Smooth muscle cell (in vitro differentiated cells): ENCODE data around the gene RNPS1. TPM values are rescaled to one million over a fixed set of nuclear protein-coding genes. Genes with fewer than 3 reads are reported as not detected.

Experiments
- DNase-seq: peaks from one replicate; lab custom pipeline; 2025; ENCODE audit not compliant: unreplicated experiment; lab: John Stamatoyannopoulos, UW
- H2AFZ ChIP-seq: fragments of 200-600 bp; sonication (generic); 2 replicates; pipeline ENCODE4 v1.6.0; 2016; ENCODE audit warnings: antibody characterized with exemption, low read depth, mild to moderate bottlenecking
- H3F3A ChIP-seq: fragments of 200-600 bp; sonication (generic); 2 replicates; pipeline ENCODE4 v1.6.0; 2017; ENCODE audit warnings: antibody characterized with exemption, low read depth
- H3K27ac ChIP-seq: fragments of 200-600 bp; sonication (generic); 2 replicates; pipeline ENCODE4 v1.5.1; 2016; ENCODE audit warnings: low read depth, mild to moderate bottlenecking
- H3K27me3 ChIP-seq: fragments of 200-600 bp; sonication (generic); 2 replicates; pipeline ENCODE4 v1.6.1; 2016; ENCODE audit warnings: low read depth, mild to moderate bottlenecking
- H3K36me3 ChIP-seq: fragments of 200-600 bp; sonication (generic); 2 replicates; pipeline ENCODE4 v1.5.1; 2016; ENCODE audit warnings: low read depth
- H3K4me1 ChIP-seq: fragments of 200-600 bp; sonication (generic); 2 replicates; pipeline ENCODE4 v1.5.1; 2016; ENCODE audit warnings: low read depth
- H3K4me2 ChIP-seq: fragments of 200-600 bp; sonication (generic); 2 replicates; pipeline ENCODE4 v1.6.0; 2016; ENCODE audit warnings: mild to moderate bottlenecking
- H3K4me3 ChIP-seq: fragments of 200-600 bp; sonication (generic); 2 replicates; pipeline ENCODE4 v1.5.1; 2016; ENCODE audit warnings: mild to moderate bottlenecking
- H3K79me2 ChIP-seq: fragments of 200-600 bp; sonication (generic); 2 replicates; pipeline ENCODE4 v1.6.0; 2016; ENCODE audit warnings: low read depth, mild to moderate bottlenecking
- H3K9ac ChIP-seq: fragments of 200-600 bp; sonication (generic); 2 replicates; pipeline ENCODE4 v1.6.0; 2016; ENCODE audit warnings: low read depth
- H3K9me3 ChIP-seq: fragments of 200-600 bp; sonication (generic); replicated peaks from 2 replicates; pipeline ENCODE4 v1.5.1; 2016; ENCODE audit warnings: low read depth
- H4K20me1 ChIP-seq: fragments of 200-600 bp; sonication (generic); 2 replicates; pipeline ENCODE4 v1.6.0; 2016; ENCODE audit warnings: low read depth
- CTCF ChIP-seq: fragments of 200-600 bp; sonication (generic); IDR thresholded peaks from 2 replicates; pipeline ENCODE4 v1.5.1; 2017; ENCODE audit warnings: borderline replicate concordance, mild to moderate bottlenecking, antibody characterized with exemption; ENCODE audit not compliant: insufficient read depth, poor library complexity, severe bottlenecking
- WGBS: methylation state at CpG from one replicate; pipeline ENCODE4 v1.1.7; 2016; ENCODE audit warnings: low lambda C conversion rate; 5-methylcytosine and 5-hydroxymethylcytosine counted together
- polyA plus RNA-seq: library from polyadenylated mRNA; unstranded; fragments of >200 nt; fragmentation: Nextera tagmentation; extraction: Ambion mirVana; gene quantifications from 2 replicates; pipeline ENCODE4 v1.2.1, GENCODE V29; 2016
- total RNA-seq: library from RNA; depleted of rRNA; stranded (reverse); fragments of >200 nt; gene quantifications from 2 replicates; pipeline ENCODE4 v1.2.3, GENCODE V29; 2014

Gene RNPS1
- total and polyA plus RNA-seq, 2 experiments from 2014 or later = 87.9 to 192 TPM

DNA sequence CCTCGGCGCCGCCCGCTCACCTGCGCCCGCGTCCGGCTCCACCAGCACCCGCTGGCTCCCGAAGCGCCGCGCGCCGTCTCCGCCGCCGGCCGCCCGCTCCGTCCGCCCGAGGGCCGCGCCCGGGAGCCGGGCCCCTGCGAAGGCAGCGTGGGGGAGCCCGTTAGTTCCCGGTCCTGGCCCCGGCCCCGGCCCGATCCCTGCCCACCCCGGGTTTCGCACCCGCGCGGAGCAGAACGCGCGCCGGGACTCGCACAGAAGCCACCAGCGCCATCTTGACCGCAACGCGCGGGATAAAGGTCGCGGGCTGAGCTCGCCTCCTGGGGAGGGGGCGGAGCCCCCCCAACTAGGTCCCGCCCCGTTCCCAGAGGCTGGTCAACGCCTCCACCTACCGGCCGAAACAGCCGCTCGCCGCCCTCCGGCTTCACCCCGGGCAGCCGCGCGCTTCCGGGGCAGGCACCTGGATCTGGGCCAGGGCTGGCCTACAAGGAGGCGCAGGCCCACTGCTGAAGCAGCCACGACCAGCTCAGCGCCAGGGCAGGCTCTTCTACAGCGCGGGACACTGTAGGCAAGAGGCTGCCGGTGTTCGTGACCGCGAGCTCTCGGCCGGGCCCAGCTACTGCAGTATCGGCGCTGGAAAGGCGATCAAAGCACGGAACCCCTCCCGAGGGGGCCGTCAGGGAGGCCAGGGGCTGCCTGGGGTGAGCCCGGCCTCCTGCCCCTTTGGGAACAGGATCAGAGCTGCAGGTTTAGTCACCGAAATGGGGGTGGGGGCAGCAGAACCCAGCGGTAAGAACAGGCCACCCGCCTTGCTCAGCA, 16.4 kb downstream of the RNPS1 start, which contains the start of gene ECI1:
ECI1 (minus strand) TSS at position 292 of the 816 bp plus-strand sequence; CDS start at position 271, 21 bp downstream.
- Histone ChIP-seq H3K79me2 (peaks cover 35% of the 10 kb centered on the region), H3K4me2 (peak within 1 kb of the TSS; percentile 93), H4K20me1 (peaks cover 17% of the 10 kb centered on the region), H3K9me3 (no peaks in the 10 kb centered on the region), H3K27me3 (no peaks in the 10 kb centered on the region), H3K9ac (peak within 1 kb of the TSS; percentile 7), H3F3A (peaks cover 24% of the 10 kb centered on the region), H3K4me3 (peak within 1 kb of the TSS; percentile 77), H3K27ac (peak within 1 kb of the TSS; percentile 73), H3K4me1 (peaks cover 11% of the 10 kb centered on the region), H3K36me3 (peaks cover 5% of the 10 kb centered on the region), H2AFZ (no peak within 1 kb of the TSS)
- DNase-seq = peak; percentile 87
- TF ChIP-seq CTCF = peak; percentile 50
- 5% methylated on average over 80 of the region's 88 CpGs for WGBS

DNA sequence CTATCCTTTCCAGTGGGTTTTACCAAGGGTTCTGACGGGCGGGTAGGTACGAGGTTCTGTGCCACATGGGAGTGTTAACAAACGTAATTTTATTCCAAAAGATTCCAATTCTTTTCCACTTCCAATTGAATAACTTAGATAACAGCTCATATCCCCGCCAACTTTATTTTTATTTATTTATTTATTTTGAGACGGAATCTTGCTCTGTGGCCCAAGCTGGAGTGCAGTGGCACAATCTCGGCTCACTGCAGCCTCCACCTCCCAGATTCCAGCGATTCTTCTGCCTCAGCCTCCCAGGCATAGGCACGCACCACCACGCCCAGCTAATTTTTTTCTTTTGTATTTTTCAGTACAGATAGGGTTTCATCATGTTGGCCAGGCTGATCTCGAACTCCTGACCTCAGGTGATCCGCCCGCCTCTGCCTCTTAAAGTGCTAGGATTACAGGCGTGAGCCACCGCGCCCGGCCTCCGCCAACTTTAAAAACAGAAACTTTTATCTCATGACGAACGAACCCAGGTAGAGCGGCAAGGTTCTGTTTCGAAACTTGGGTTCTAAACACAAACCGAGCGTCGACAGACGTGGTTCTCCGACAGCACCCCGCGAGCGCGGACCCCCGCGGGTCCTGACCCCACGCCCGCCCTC, 17.2 kb downstream of the RNPS1 start:
- H3K4me2 ChIP-seq = peak overlapping the region; percentile 93
- no peaks in the 10 kb centered on the region for H3K9me3 ChIP-seq
- no peak for DNase-seq
- H3K4me1 ChIP-seq = peaks cover 11% of the 10 kb centered on the region
- peak overlapping the region; percentile 77 for H3K4me3 ChIP-seq
- H4K20me1 ChIP-seq = peaks cover 12% of the 10 kb centered on the region
- H2AFZ ChIP-seq = no peak overlapping the region
- H3K79me2 ChIP-seq = peaks cover 35% of the 10 kb centered on the region
- peaks cover 21% of the 10 kb centered on the region for H3F3A ChIP-seq
- no peak for TF ChIP-seq CTCF
- H3K36me3 ChIP-seq = peaks cover 5% of the 10 kb centered on the region
- 6% methylated on average over 33 of the region's 35 CpGs for WGBS
- peak overlapping the region; percentile 7 for H3K9ac ChIP-seq
- H3K27me3 ChIP-seq = no peaks in the 10 kb centered on the region
- H3K27ac ChIP-seq = peak overlapping the region; percentile 73

- Histone ChIP-seq H3K4me2 (no peak overlapping the region), H3K4me1 (peaks cover 11% of the 10 kb centered on the region), H2AFZ (no peak overlapping the region), H3K27me3 (no peaks in the 10 kb centered on the region), H3F3A (no peaks in the 10 kb centered on the region), H3K9ac (no peak overlapping the region), H3K27ac (no peak overlapping the region), H3K79me2 (peaks cover 35% of the 10 kb centered on the region), H3K36me3 (no peaks in the 10 kb centered on the region), H4K20me1 (no peaks in the 10 kb centered on the region), H3K4me3 (no peak overlapping the region), H3K9me3 (no peaks in the 10 kb centered on the region)
- WGBS = 98% methylated on average over 18 of the region's 18 CpGs
- no peak for DNase-seq
- TF ChIP-seq CTCF = no peak
Observed at GRCh38 chr16:2246301-2246885, 21.5 kb downstream of the RNPS1 start.
